EH (cell line): ENCODE results near the gene ANKRD23.

Source experiments
- DNase-seq: peaks from one replicate; pipeline ENCODE4 v3.0.0-alpha.2; 2015; ENCODE audit warnings: low read depth

The ANKRD23 gene

DNA sequence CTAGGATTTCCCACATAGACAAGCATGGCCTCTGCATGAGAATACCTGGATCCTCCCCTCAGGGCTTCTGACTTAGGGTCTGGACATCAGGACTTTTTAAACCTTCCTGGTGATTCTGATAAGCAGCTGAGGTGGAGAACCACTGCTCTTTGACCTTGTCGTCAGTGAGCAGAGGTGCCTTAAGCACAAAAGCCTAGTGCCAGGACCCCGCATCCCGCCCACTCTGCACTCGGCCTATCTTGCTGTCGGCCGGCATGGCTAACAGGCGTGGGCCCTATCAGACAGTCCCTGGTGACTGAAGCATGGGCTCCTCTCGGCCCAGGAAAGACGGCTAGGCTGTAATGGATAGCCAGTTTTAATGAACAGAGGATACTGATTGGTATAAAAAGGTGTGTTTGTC lies 6.2 kb downstream of the ANKRD23 start:
- no peak for DNase-seq

DNA sequence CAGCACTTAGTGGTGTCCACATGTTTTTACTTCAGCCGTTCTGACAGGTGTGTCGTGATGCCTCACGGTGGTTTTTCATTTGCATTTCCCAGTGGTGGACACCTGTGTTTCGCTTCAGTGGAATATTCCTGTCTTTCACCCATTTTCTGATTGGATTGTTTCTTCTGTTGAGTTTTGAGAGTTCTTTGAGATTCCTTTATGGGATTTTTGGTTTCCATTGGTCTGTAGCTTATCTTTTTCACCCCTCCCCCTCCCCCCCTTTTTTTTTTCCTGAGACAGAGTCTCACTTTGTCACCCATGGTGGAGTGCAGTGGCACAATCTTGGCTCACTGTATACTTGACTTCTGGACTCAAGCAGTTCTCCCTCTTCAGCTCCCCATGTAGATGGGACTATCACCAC lies 8.0 kb downstream of the ANKRD23 start:
- DNase-seq, result no peak

DNA sequence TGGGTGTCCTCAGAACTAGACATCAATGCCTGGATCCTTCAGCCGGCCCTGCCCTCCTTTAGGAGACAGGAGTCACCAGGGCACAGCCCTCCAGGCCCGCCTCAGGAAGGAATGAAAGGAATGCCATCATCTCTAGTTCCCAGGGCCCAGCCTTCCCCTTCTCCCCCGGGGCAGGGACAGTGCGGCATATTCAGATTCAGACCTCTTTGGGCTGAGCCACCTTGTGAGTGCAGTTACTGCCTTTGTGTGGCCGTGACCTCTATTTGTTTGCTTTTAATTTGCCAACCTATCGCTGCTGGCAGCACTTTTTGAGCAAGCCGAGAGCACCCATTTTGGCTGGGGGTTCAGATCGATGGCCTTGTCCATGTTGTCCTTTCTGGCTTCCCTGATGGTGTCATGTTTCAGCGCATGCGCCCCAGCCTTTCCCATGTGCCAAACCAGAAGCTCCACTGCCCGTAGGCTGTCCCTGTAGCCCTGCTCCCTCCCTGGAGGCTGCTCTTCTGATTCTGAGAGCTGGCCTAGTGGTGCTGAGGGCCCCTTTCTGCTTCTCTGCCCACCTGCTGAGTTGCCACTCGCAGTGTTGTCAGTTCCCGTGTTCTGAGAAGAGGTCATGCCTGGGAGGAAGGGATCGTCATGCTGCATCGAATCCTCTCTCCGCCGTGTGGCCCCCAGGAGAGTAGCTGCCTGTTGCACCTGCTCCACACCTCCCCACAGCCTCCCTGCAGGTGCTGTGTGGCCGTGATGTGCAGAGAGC lies 10.9 kb downstream of the ANKRD23 start:
- DNase-seq, result peak; percentile 86

- no peak for DNase-seq
Measured at GRCh38 chr2:96832408-96832753, 11.4 kb downstream of the ANKRD23 start.

GRCh38 chr2:96831679-96832078 lies 12.1 kb downstream of the ANKRD23 start:
- DNase-seq, result peak; percentile 27

GRCh38 chr2:96830044-96830562 lies 13.7 kb downstream of the ANKRD23 start:
- no peak for DNase-seq

GRCh38 chr2:96828874-96829273 lies 14.9 kb downstream of the ANKRD23 start:
- DNase-seq, result no peak

DNA sequence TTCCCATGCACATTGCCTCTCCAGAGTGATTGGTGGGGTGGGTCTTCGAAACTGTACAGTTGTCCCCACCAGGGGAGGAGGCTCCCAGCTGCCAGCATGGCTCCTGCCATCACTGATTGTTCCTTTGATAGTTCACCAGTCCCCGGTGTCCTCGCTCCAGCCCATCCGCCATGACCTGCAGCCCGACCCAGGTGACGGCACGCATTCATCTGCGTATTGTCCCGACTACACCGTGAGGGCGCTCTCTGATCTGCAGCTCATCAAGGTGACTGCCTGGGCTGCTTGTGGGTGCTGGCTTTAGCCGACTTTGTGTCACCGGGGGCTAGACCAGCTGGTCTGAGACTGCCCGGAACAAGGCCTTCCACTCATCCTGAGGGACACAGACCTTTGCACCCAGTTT lies 15.4 kb downstream of the ANKRD23 start:
- DNase-seq, result no peak

- DNase-seq, result no peak
Measured at GRCh38 chr2:96826546-96827278, 17.1 kb downstream of the ANKRD23 start.

DNA sequence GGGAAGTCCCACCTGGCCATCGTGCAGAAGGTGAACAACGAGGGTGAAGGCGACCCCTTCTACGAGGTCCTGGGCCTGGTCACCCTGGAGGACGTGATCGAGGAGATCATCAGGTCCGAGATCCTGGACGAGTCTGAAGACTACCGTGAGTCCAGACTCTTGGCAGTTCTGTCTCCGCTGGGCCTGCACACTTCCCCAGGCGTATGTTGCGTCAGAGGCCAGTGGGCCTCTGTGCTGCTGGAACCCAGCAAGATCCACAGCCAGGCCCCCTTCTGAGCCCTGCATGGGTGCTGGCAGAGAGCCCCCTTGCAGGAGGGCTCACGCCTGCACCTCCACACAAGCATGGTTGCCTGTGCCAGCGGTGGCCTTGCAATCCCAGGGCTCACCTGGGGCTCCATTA lies 18.8 kb downstream of the ANKRD23 start:
- DNase-seq, result no peak

DNA sequence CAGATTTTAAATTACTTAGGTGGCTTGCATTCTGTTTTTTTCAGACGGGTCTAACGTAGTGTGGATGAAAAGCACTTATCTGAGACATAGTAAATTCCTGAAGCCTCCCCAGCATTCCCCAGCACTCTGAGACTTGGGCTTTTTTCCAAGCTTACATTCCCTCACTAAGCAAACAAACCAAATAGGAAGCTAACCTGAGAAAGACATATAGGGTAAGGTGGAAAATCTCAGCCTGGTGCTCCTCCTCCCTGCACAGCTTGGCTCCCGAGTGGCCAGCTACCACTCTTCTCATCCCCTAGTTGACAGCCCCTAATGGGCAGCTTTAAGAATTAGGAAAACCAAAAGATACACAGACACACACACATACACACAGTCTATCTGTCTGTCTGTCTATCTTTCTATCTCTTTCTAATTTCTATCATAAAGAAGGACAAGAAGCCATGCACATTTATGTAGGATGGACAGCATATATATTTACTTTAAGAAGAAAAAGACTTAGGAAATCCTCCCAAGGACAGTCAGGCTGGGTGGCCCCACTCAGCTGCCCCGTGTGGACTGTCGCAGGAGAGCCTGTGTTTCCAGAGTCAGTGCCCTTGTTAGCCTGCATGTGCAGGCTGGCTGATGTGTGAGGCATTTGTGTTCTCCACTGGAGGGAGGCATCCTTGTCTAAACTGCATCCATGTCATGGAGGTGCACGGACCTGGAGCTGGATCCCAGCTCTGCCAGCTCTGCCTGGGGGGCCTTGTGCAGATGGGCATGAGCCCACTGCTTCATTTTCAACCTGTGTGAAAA lies 19.5 kb downstream of the ANKRD23 start:
- peak; percentile 69 for DNase-seq

DNA sequence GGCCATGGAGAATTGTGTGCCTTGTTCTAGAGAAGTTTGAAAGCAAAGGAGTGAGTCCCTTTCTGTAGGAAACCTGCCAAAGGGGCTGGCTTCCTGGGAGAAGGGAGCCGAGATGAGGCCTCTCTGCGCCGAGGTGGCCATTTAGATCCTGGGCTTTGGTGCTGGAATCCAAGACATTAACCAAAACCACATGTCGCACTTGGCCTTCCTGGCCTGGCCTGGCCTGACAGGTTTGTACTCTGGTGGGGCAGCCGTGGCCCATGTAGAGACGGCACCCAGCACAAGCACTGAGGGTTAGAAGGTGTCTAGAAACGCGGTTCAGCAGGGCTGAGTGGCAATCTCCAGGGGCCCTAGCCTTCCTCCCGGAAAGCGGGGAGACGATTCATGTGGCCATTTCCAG lies 20.6 kb downstream of the ANKRD23 start:
- peak; percentile 21 for DNase-seq

DNA sequence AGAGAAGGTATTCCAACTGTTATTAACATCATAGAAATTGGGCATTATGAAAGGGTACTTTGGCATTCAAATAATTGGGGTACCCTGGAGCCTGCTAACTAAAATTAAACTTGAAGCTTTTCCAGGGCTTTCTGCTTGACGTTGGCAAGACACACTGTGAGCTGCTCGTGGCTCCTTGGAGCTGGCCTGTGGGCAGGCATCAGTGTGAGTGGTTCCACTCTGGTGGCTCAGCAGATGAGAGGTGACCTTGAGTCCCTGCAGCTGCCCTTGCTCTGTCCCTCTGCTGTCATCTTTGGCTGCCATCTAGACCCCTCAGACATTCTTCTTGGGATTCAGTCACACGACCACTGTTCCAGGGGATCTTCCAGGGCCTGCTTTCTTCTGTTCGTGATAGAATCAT lies 21.0 kb downstream of the ANKRD23 start:
- no peak for DNase-seq

DNA sequence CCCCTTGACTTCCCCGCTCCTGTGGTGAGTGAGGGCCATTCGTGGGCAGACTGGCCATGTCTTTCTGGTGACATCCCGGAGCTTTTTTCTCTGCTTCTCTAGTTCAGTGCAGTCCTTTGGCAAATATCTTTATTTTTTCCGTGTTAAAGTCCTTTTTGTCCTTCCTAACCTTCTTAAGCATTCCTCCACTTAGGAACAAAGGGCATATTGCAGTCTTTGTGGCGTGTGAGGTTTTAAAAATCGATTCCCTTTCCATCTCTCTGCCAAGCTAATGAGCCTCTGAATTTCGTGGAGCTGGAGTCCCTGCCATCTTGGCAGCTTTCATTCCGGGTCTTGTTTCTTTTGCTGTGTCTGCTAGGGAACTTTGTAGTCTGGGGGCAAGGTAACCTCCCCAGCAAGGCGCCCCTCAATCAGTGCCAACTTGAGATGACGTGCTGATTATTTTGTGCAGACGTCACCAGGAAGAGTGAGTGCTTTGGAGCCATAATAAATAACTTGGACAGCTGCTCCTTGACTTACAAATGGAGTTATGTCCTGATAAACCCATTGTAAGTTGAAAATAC lies 22.6 kb downstream of the ANKRD23 start:
- no peak for DNase-seq

DNA sequence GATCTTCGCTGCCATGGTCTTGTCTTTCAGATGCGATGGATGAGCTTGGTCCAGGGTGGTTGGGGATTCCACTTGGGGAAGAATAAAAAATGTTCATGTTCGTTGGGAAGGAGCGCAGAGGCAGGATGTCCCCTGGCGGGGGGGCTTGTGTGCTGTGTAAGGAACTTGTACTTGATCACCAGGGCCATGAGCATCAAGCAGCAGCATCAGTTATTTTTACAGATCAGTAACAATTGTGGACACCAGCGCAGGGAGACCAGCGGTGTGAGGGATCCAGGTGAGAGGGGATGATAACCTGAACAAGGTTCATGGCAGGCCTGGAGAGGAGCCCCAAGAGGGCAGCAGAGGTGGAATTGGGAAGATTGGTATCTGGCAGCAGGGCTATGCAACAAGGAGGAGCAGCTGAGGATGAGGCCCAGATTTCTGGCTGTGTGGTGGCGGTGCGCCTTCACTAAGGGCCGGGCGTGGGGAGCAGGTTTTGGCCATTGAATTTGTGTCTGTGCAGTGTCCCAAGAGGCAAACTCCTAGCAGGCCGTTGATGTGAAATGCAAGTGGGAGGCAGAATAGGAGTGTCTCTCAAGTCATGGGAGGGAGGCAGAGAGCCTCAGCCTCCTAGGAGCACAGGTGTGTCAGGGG lies 23.8 kb downstream of the ANKRD23 start:
- DNase-seq, result no peak

GRCh38 chr2:96819128-96819875 lies 24.5 kb downstream of the ANKRD23 start:
- DNase-seq, result no peak

DNA sequence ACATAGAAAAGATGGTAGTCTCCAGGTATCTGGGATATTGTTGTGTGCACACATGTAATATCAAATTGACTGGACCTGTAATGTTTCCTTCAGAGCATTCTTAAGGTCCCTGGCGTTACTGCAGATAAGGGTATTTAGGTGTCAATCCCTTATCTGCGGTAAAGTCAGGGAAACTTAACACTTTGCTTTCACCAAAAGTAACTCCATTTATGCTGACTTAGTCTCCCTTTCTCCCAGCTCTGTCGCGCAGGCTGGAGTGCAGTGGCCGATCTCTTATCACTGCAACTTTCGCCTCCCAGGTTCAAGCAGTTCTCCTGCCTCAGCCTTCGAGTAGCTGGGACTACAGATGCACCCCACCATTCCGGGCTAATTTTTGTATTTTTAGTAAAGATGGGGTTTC lies 25.9 kb downstream of the ANKRD23 start:
- no peak for DNase-seq

GRCh38 chr2:96816836-96817702 lies 26.8 kb downstream of the ANKRD23 start:
- DNase-seq, result peak; percentile 31

- DNase-seq, result peak; percentile 92
Measured at GRCh38 chr2:96816127-96816835, 27.5 kb downstream of the ANKRD23 start, which contains the start of gene CNNM3. CNNM3 (plus strand) TSS chr2:96816268; CDS start chr2:96816278, 10 bp downstream.
